Stomach (tissue), 9 donors: ENCODE data around the gene CYP2J2. TPM values are rescaled to one million over a fixed set of nuclear protein-coding genes. Genes with fewer than 3 reads are reported as not detected.
A peak's percentile ranks its signal among the peaks of the same experiment; 100 is the strongest.

Source experiments
- DNase-seq, 2 donors: peaks; one replicate each; pipeline versions ENCODE4 v3.0.0 to v3.0.0-alpha.2; 2013 to 2019
- H3K27ac ChIP-seq, 5 donors: fragments of 200-600 bp in 4 of 5; sonication (generic) in 4 of 5; one replicate each; pipeline ENCODE4 v1.5.1; 2013 to 2019; ENCODE audit warnings: mild to moderate bottlenecking in 1 of 5, moderate library complexity in 1 of 5
- H3K27me3 ChIP-seq, 3 donors: fragments of 200-600 bp; sonication (generic); one replicate each; pipeline ENCODE4 v1.5.1; 2017 to 2019; ENCODE audit warnings: mixed run types in 1 of 3
- H3K36me3 ChIP-seq, 4 donors: fragments of 200-600 bp; sonication (generic); 1 replicate in 3 of 4; 2 replicates in 1 of 4; pipeline ENCODE4 v1.5.1; 2016 to 2019
- H3K4me1 ChIP-seq, 4 donors: fragments of 200-600 bp; sonication (generic); one replicate each; pipeline ENCODE4 v1.5.1; 2016 to 2019
- H3K4me3 ChIP-seq, 4 donors: fragments of 200-600 bp; sonication (generic) in 3 of 4; one replicate each; pipeline ENCODE4 v1.5.1; 2016 to 2019; ENCODE audit warnings: mild to moderate bottlenecking in 1 of 4
- H3K9me3 ChIP-seq, 4 donors: fragments of 200-600 bp; sonication (generic); one replicate each; pipeline ENCODE4 v1.5.1; 2016 to 2019
- CTCF ChIP-seq, 7 experiments: fragments of 450-650 bp in 4 of 7; fragments of 200-600 bp in 3 of 7; sonication (generic) in 3 of 7; IDR thresholded peaks; one replicate each; pipeline ENCODE4 v1.5.1; 2016 to 2019; ENCODE audit warnings: antibody characterized with exemption in 7 of 7, control low read depth in 2 of 7, mild to moderate bottlenecking in 1 of 7
- EP300 ChIP-seq: sonication (generic); formaldehyde crosslinking; IDR thresholded peaks from one replicate; pipeline ENCODE4 v1.6.1; 2017; ENCODE audit warnings: antibody characterized with exemption
- POLR2A ChIP-seq, 4 donors: fragments of 450-650 bp; IDR thresholded peaks; one replicate each; pipeline ENCODE4 v1.6.1; 2016; ENCODE audit warnings: antibody characterized with exemption in 4 of 4, control low read depth in 2 of 4, mild to moderate bottlenecking in 1 of 4, moderate library complexity in 1 of 4
- POLR2AphosphoS5 ChIP-seq, 3 donors: sonication (generic); formaldehyde crosslinking; IDR thresholded peaks; one replicate each; pipeline ENCODE4 v1.6.1; 2016; ENCODE audit warnings: antibody characterized with exemption in 3 of 3
- WGBS, 5 donors: extraction: QIAGEN DNeasy Blood & Tissue Kit in 3 of 5; methylation state at CpG; one replicate each; pipeline versions ENCODE4 v1.1.5 to v1.1.7; 2013 to 2018; 5-methylcytosine and 5-hydroxymethylcytosine counted together
- intact Hi-C: fragments of 100-400 bp; cut with DNase I; formaldehyde crosslinking; loops from one replicate; pipeline ENCODE4 v1.15.1; 2023; ENCODE audit warnings: low total_unique reads
- polyA plus RNA-seq, 3 donors: library from polyadenylated mRNA; stranded (reverse); fragments of 200-250 nt; gene quantifications; one replicate each; pipeline ENCODE4 v1.2.3, GENCODE V29; 2013
- total RNA-seq, 5 donors: library from RNA; depleted of rRNA; stranded (reverse); fragments of >200 nt; gene quantifications; one replicate each; pipeline versions ENCODE4 v1.1.0 to v1.2.3, GENCODE V29; 2014 to 2016
- donor health status: healthy with polysubstance abuse.
- donor health status: Bipolar disorder and iron deficiency.
- donor health status: healthy.

CYP2J2 gene
- total and polyA plus RNA-seq, 8 donors = 1.0 to 13.6 (median 3.5) TPM; not detected in 1

GRCh38 chr1:59892841-59893811 lies 33.4 kb downstream of the CYP2J2 start:
- Histone ChIP-seq H3K27me3 (no peaks in the 10 kb centered on the region), H3K9me3 (peaks cover 0 to 25% (median 11%) of the 10 kb centered on the region in 4 donors), H3K36me3 (no peaks in the 10 kb centered on the region), H3K4me1 (peaks cover 4 to 14% (median 9%) of the 10 kb centered on the region in 4 donors), H3K27ac (peak overlapping the region; percentile 61 to 82 (median 70)), H3K4me3 (no peak overlapping the region)
- intact Hi-C loops = no loop called here
- peak in 1 of 2 donors; percentile 86 for DNase-seq
- 66 to 74% (median 67%) methylated on average over 7 of the region's 7 CpGs for WGBS, 5 donors
- TF ChIP-seq POLR2AphosphoS5 (IDR thresholded peaks at IDR 0.05) (peak in 2 of 3 donors; percentile 49 to 50), CTCF (IDR thresholded peaks at IDR 0.05) (no peak)

- Histone ChIP-seq H3K27me3 (no peaks in the 10 kb centered on the region), H3K9me3 (peaks cover 0 to 22% (median 12%) of the 10 kb centered on the region in 4 donors), H3K4me1 (no peaks in the 10 kb centered on the region), H3K27ac (no peak overlapping the region), H3K4me3 (no peak overlapping the region), H3K36me3 (no peaks in the 10 kb centered on the region)
- DNase-seq = no peak
- WGBS, 5 donors = 56 to 64% (median 63%) methylated on average over 3 of the region's 3 CpGs
- no peak for TF ChIP-seq CTCF (IDR thresholded peaks at IDR 0.05)
- no peak for TF ChIP-seq POLR2AphosphoS5 (IDR thresholded peaks at IDR 0.05)
- no peak for TF ChIP-seq EP300
- no peak for TF ChIP-seq POLR2A (IDR thresholded peaks at IDR 0.05)
- intact Hi-C loops = no loop called here
Observed at GRCh38 chr1:59885160-59885832, 41.3 kb downstream of the CYP2J2 start.

GRCh38 chr1:59880735-59881134 lies 45.8 kb downstream of the CYP2J2 start:
- Histone ChIP-seq H3K9me3 (peaks cover 0 to 13% (median 6%) of the 10 kb centered on the region in 4 donors), H3K4me3 (no peak overlapping the region), H3K27me3 (no peaks in the 10 kb centered on the region), H3K4me1 (no peaks in the 10 kb centered on the region), H3K27ac (no peak overlapping the region), H3K36me3 (no peaks in the 10 kb centered on the region)
- WGBS, 5 donors = 63 to 83% (median 75%) methylated on average over 2 of the region's 2 CpGs
- peak in 1 of 2 donors; percentile 36 for DNase-seq
- intact Hi-C loops = no loop called here
- TF ChIP-seq POLR2AphosphoS5 (IDR thresholded peaks at IDR 0.05) = no peak
- no peak for TF ChIP-seq EP300
- TF ChIP-seq POLR2A (IDR thresholded peaks at IDR 0.05) = no peak
- no peak for TF ChIP-seq CTCF (IDR thresholded peaks at IDR 0.05)

GRCh38 chr1:59879996-59880505 lies 46.5 kb downstream of the CYP2J2 start:
- Histone ChIP-seq H3K27me3 (no peaks in the 10 kb centered on the region), H3K9me3 (peaks cover 0 to 13% (median 6%) of the 10 kb centered on the region in 4 donors), H3K36me3 (no peaks in the 10 kb centered on the region), H3K27ac (no peak overlapping the region), H3K4me3 (no peak overlapping the region), H3K4me1 (no peaks in the 10 kb centered on the region)
- WGBS, 5 donors = 55 to 66% (median 63%) methylated on average over 3 of the region's 3 CpGs
- no peak for DNase-seq
- intact Hi-C loops = loop anchor here (5.0 kb wide), 1 partner anchor 72 kb away; no protein-coding TSS in a partner anchor
- TF ChIP-seq POLR2AphosphoS5 (IDR thresholded peaks at IDR 0.05) (no peak), POLR2A (IDR thresholded peaks at IDR 0.05) (no peak), EP300 (no peak), CTCF (IDR thresholded peaks at IDR 0.05) (no peak)
